ENCODE results near the gene INPP5B.

The INPP5B gene

GRCh38 chr1:37831109-37831508 lies 115.7 kb downstream of the INPP5B start:
- no peaks in the 10 kb centered on the region for H3K27me3 ChIP-seq (ENCODE audit: insufficient read depth, low read length, poor library complexity, severe bottlenecking)
- H3K4me3 ChIP-seq (ENCODE audit: low read length, poor library complexity, severe bottlenecking) = no peak overlapping the region
- no peaks in the 10 kb centered on the region for H3K79me2 ChIP-seq (ENCODE audit: insufficient read depth, low read length)
- H4K20me1 ChIP-seq (ENCODE audit: insufficient read depth, low read length, poor library complexity, severe bottlenecking) = no peaks in the 10 kb centered on the region
- peaks cover 71% of the 10 kb centered on the region; the same call in 1 of the 2 replicates for H3K36me3 ChIP-seq (ENCODE audit: insufficient read depth, low read length)
- H3K4me1 ChIP-seq (ENCODE audit: insufficient read depth, low read length, poor library complexity, severe bottlenecking) = no peaks in the 10 kb centered on the region
- H2AFZ ChIP-seq (ENCODE audit: low read length) = no peak overlapping the region
- no peak overlapping the region for H3K9ac ChIP-seq (ENCODE audit: low read depth, low read length, poor library complexity, severe bottlenecking)
- H3K9me3 ChIP-seq (ENCODE audit: insufficient read depth, low read depth, low read length) = no peaks in the 10 kb centered on the region
- no peaks in the 10 kb centered on the region for H3K9me2 ChIP-seq (replicated peaks; ENCODE audit: low read depth, low read length)
- H3F3A ChIP-seq (ENCODE audit: low read depth) = no peaks in the 10 kb centered on the region
- no peak overlapping the region for H3K4me2 ChIP-seq (ENCODE audit: low read depth, low read length, poor library complexity, severe bottlenecking)
- TF ChIP-seq EZH2phosphoT487 (IDR thresholded peaks at IDR 0.05; ENCODE audit: borderline replicate concordance) = no peak
- TF ChIP-seq, protein P1, sequence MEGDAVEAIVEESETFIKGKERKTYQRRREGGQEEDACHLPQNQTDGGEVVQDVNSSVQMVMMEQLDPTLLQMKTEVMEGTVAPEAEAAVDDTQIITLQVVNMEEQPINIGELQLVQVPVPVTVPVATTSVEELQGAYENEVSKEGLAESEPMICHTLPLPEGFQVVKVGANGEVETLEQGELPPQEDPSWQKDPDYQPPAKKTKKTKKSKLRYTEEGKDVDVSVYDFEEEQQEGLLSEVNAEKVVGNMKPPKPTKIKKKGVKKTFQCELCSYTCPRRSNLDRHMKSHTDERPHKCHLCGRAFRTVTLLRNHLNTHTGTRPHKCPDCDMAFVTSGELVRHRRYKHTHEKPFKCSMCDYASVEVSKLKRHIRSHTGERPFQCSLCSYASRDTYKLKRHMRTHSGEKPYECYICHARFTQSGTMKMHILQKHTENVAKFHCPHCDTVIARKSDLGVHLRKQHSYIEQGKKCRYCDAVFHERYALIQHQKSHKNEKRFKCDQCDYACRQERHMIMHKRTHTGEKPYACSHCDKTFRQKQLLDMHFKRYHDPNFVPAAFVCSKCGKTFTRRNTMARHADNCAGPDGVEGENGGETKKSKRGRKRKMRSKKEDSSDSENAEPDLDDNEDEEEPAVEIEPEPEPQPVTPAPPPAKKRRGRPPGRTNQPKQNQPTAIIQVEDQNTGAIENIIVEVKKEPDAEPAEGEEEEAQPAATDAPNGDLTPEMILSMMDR (conservative IDR thresholded peaks at IDR 0.05; ENCODE audit: low read length) = no peak

GRCh38 chr1:37828410-37829074 lies 118.3 kb downstream of the INPP5B start:
- Histone ChIP-seq H4K20me1 (ENCODE audit: insufficient read depth, low read length, poor library complexity, severe bottlenecking) (no peaks in the 10 kb centered on the region), H3K4me2 (ENCODE audit: low read depth, low read length, poor library complexity, severe bottlenecking) (no peak overlapping the region), H3K79me2 (ENCODE audit: insufficient read depth, low read length) (no peaks in the 10 kb centered on the region), H2AFZ (ENCODE audit: low read length) (no peak overlapping the region), H3K4me3 (ENCODE audit: low read length, poor library complexity, severe bottlenecking) (no peak overlapping the region), H3K36me3 (ENCODE audit: insufficient read depth, low read length) (peaks cover 54% of the 10 kb centered on the region; the same call in 1 of the 2 replicates), H3K9ac (ENCODE audit: low read depth, low read length, poor library complexity, severe bottlenecking) (no peak overlapping the region), H3K9me3 (ENCODE audit: insufficient read depth, low read depth, low read length) (no peaks in the 10 kb centered on the region), H3K27me3 (ENCODE audit: insufficient read depth, low read length, poor library complexity, severe bottlenecking) (no peaks in the 10 kb centered on the region), H3F3A (ENCODE audit: low read depth) (no peaks in the 10 kb centered on the region), H3K4me1 (ENCODE audit: insufficient read depth, low read length, poor library complexity, severe bottlenecking) (no peaks in the 10 kb centered on the region), H3K9me2 (replicated peaks; ENCODE audit: low read depth, low read length) (no peaks in the 10 kb centered on the region)
- TF ChIP-seq, protein P1 (conservative IDR thresholded peaks at IDR 0.05; ENCODE audit: low read length) = no peak
- no peak for TF ChIP-seq EZH2phosphoT487 (IDR thresholded peaks at IDR 0.05; ENCODE audit: borderline replicate concordance)

DNA sequence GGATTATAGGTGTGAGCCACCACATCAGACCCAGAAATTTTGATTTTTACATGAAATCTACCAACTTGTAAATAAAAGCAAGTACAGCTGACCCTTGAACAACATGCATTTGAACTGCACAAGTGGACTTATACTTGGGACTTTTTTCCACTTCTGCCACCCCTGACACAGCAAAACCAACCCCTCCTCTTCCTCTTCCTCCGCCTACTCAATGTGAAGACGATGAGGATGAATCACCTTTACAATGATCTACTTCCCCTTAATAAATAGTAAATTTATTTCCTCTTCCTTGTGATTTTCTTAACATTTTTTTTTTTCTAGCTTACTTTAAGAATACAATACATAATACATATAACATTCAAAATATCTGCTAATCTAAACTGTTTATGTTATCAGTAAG lies 121.3 kb downstream of the INPP5B start:
- no peak overlapping the region for H2AFZ ChIP-seq (ENCODE audit: low read length)
- H3K4me2 ChIP-seq (ENCODE audit: low read depth, low read length, poor library complexity, severe bottlenecking) = no peak overlapping the region
- no peaks in the 10 kb centered on the region for H3K9me2 ChIP-seq (replicated peaks; ENCODE audit: low read depth, low read length)
- H3K27me3 ChIP-seq (ENCODE audit: insufficient read depth, low read length, poor library complexity, severe bottlenecking) = no peaks in the 10 kb centered on the region
- H3K9ac ChIP-seq (ENCODE audit: low read depth, low read length, poor library complexity, severe bottlenecking) = no peak overlapping the region
- H4K20me1 ChIP-seq (ENCODE audit: insufficient read depth, low read length, poor library complexity, severe bottlenecking) = no peaks in the 10 kb centered on the region
- peaks cover 56% of the 10 kb centered on the region; the same call in 1 of the 2 replicates for H3K36me3 ChIP-seq (ENCODE audit: insufficient read depth, low read length)
- H3K4me1 ChIP-seq (ENCODE audit: insufficient read depth, low read length, poor library complexity, severe bottlenecking) = no peaks in the 10 kb centered on the region
- H3K79me2 ChIP-seq (ENCODE audit: insufficient read depth, low read length) = no peaks in the 10 kb centered on the region
- no peaks in the 10 kb centered on the region for H3K9me3 ChIP-seq (ENCODE audit: insufficient read depth, low read depth, low read length)
- H3K4me3 ChIP-seq (ENCODE audit: low read length, poor library complexity, severe bottlenecking) = no peak overlapping the region
- TF ChIP-seq, protein P1 (conservative IDR thresholded peaks at IDR 0.05; ENCODE audit: low read length) = no peak
- TF ChIP-seq EZH2phosphoT487 (IDR thresholded peaks at IDR 0.05; ENCODE audit: borderline replicate concordance) = no peak
- H3F3A ChIP-seq (ENCODE audit: low read depth) = no peaks in the 10 kb centered on the region

All from Loucy (cell line).